ENCODE results near the gene TM7SF3. TPM values are rescaled to one million over a fixed set of nuclear protein-coding genes. Genes with fewer than 3 reads are reported as not detected.
A peak's percentile ranks its signal among the peaks of the same experiment; 100 is the strongest.

Gene TM7SF3
- total and polyA plus RNA-seq, 3 experiments from 2014 or later: 38.8 to 50.1 (median 42.9) TPM

DNA sequence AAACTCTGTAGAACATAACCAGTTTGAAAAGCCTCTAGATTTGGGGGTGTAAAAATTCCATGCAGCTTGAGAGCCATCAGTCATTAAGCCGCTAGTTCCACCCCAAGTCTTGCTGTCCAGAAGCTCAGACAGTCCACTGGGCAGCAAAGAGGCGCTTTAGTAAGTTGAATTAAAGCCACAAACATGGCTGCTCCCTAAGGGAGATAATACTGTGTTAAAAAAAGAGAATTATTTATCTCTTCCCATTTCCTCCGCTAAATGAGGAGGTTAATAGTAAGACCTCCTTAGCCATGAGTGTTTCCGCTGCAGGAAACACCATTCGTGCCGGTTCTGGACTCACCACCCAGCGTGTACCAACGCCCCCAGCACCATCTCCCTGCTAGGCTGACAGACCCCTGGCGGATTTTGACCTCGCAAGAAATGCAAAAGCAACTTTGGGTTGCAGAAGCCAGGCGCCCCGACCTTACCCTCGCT, 536 bp downstream of the TM7SF3 start:
- Histone ChIP-seq H3K4me3 (ENCODE audit: low read length) (peak overlapping the region; percentile 89), H3K4me1 (ENCODE audit: insufficient read depth, low read length) (peaks cover 33% of the 10 kb centered on the region), H3K27ac (ENCODE audit: low read depth, low read length) (peak overlapping the region; percentile 92), H3K27me3 (ENCODE audit: insufficient read depth, low read length, poor library complexity, severe bottlenecking) (no peaks in the 10 kb centered on the region), H3K36me3 (ENCODE audit: insufficient read depth, low read length) (peaks cover 4% of the 10 kb centered on the region), H3K9me3 (ENCODE audit: low read length) (no peaks in the 10 kb centered on the region)
- Mint-ChIP-seq H3K9me3 (no peaks in the 10 kb centered on the region), H3K27ac (peak overlapping the region; percentile 78 to 98 (median 96)), H3K4me1 (peaks cover 46 to 57% (median 53%) of the 10 kb centered on the region in 3 donors), H3K4me3 (peak overlapping the region; percentile 80 to 98 (median 94)), H3K27me3 (no peaks in the 10 kb centered on the region), H3K36me3 (peaks cover 0 to 11% (median 5%) of the 10 kb centered on the region in 3 donors)
- DNase-seq: no peak
- ChIA-PET POLR2A (interaction anchor here (1.4 to 2.3 kb wide), 3 partner anchors 9 to 181 kb away, joined by 4 to 21 read pairs (median 9); partner anchors contain the start of genes ITPR2 and MED21), CTCF (interaction anchor here (0.6 to 2.7 kb wide), 26 partner anchors 9 to 292 kb away, joined by 3 to 21 read pairs (median 4); partner anchors contain the start of genes FGFR1OP2, ITPR2 and MED21)

DNA sequence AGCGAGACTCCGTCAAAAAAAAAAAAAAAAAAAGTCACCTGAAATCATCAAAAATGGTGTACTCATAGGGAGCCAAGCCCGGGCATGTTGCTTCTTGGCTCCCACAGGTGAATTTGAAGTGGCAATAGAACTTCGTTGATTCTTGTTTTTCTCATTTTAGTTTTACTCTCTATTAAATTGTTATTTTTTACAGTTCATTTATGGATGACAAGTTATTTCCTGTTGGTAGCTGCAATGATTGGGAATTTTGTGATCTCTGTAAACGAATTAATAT, 1.3 kb downstream of the TM7SF3 start:
- ChIA-PET POLR2A (interaction anchor here (1.9 to 2.3 kb wide), 2 partner anchors 10 to 180 kb away, joined by 9 to 21 read pairs; partner anchors contain the start of genes ITPR2 and MED21), CTCF (interaction anchor here (1.3 to 2.7 kb wide), 9 partner anchors 9 to 293 kb away, joined by 3 to 15 read pairs (median 6); partner anchors contain the start of genes ITPR2 and MED21)
- Mint-ChIP-seq H3K4me3 (peak overlapping the region; percentile 80 to 98 (median 94)), H3K27me3 (no peaks in the 10 kb centered on the region), H3K36me3 (peaks cover 0 to 11% (median 9%) of the 10 kb centered on the region in 3 donors), H3K9me3 (no peaks in the 10 kb centered on the region), H3K27ac (peak overlapping the region in 2 of 8 donors; percentile 94 to 98), H3K4me1 (peaks cover 49 to 61% (median 58%) of the 10 kb centered on the region in 3 donors)
- peaks cover 4% of the 10 kb centered on the region for H3K36me3 ChIP-seq (ENCODE audit: insufficient read depth, low read length)
- no peak overlapping the region for H3K27ac ChIP-seq (ENCODE audit: low read depth, low read length)
- DNase-seq: no peak
- H3K9me3 ChIP-seq (ENCODE audit: low read length): no peaks in the 10 kb centered on the region
- peaks cover 33% of the 10 kb centered on the region for H3K4me1 ChIP-seq (ENCODE audit: insufficient read depth, low read length)
- H3K27me3 ChIP-seq (ENCODE audit: insufficient read depth, low read length, poor library complexity, severe bottlenecking): no peaks in the 10 kb centered on the region
- H3K4me3 ChIP-seq (ENCODE audit: low read length): no peak overlapping the region

GRCh38 chr12:27012239-27012981, 1.8 kb downstream of the TM7SF3 start:
- Mint-ChIP-seq H3K36me3 (peaks cover 0 to 11% (median 9%) of the 10 kb centered on the region in 3 donors), H3K9me3 (no peaks in the 10 kb centered on the region)
- POLR2A ChIA-PET: interaction anchor here (1.9 to 2.3 kb wide), 2 partner anchors 10 to 180 kb away, joined by 9 to 21 read pairs; partner anchors contain the start of genes ITPR2 and MED21

GRCh38 chr12:27009881-27010301, 4.3 kb downstream of the TM7SF3 start:
- Mint-ChIP-seq H3K36me3 (peaks cover 0 to 12% (median 11%) of the 10 kb centered on the region in 3 donors), H3K4me1 (peaks cover 46 to 64% (median 62%) of the 10 kb centered on the region in 3 donors), H3K9me3 (no peaks in the 10 kb centered on the region), H3K27me3 (no peaks in the 10 kb centered on the region), H3K4me3 (peak overlapping the region in 1 of 7 donors; percentile 57), H3K27ac (peak overlapping the region in 2 of 8 donors; percentile 68 to 69)
- Histone ChIP-seq H3K27ac (ENCODE audit: low read depth, low read length) (no peak overlapping the region), H3K4me3 (ENCODE audit: low read length) (no peak overlapping the region), H3K36me3 (ENCODE audit: insufficient read depth, low read length) (peaks cover 4% of the 10 kb centered on the region), H3K27me3 (ENCODE audit: insufficient read depth, low read length, poor library complexity, severe bottlenecking) (no peaks in the 10 kb centered on the region), H3K4me1 (ENCODE audit: insufficient read depth, low read length) (peaks cover 21% of the 10 kb centered on the region), H3K9me3 (ENCODE audit: low read length) (no peaks in the 10 kb centered on the region)
- DNase-seq: no peak
- ChIA-PET CTCF (interaction anchor here (0.8 to 1.5 kb wide), 2 partner anchors 8 to 16 kb away, joined by 3 to 4 read pairs; no protein-coding TSS in a partner anchor), POLR2A (no interaction called here)

More at GRCh38 chr12:27012239-27012981, 1.8 kb downstream of the TM7SF3 start:
- Histone ChIP-seq H3K27me3 (ENCODE audit: insufficient read depth, low read length, poor library complexity, severe bottlenecking) (no peaks in the 10 kb centered on the region), H3K36me3 (ENCODE audit: insufficient read depth, low read length) (peaks cover 4% of the 10 kb centered on the region), H3K9me3 (ENCODE audit: low read length) (no peaks in the 10 kb centered on the region), H3K4me3 (ENCODE audit: low read length) (no peak overlapping the region), H3K4me1 (ENCODE audit: insufficient read depth, low read length) (peaks cover 33% of the 10 kb centered on the region), H3K27ac (ENCODE audit: low read depth, low read length) (no peak overlapping the region)
- H3K27me3 Mint-ChIP-seq: no peaks in the 10 kb centered on the region
- H3K27ac Mint-ChIP-seq: peak overlapping the region in 3 of 8 donors; percentile 51 to 60 (median 59)
- peak overlapping the region; percentile 19 to 93 (median 66) for H3K4me3 Mint-ChIP-seq
- CTCF ChIA-PET: interaction anchor here (1.3 to 2.7 kb wide), 9 partner anchors 9 to 294 kb away, joined by 3 to 15 read pairs (median 7); partner anchors contain the start of genes ITPR2 and MED21
- no peak for DNase-seq
- H3K4me1 Mint-ChIP-seq: peaks cover 49 to 65% (median 62%) of the 10 kb centered on the region in 3 donors

GRCh38 chr12:27008081-27008480, 6.1 kb downstream of the TM7SF3 start:
- Histone ChIP-seq H3K27me3 (ENCODE audit: insufficient read depth, low read length, poor library complexity, severe bottlenecking) (no peaks in the 10 kb centered on the region), H3K27ac (ENCODE audit: low read depth, low read length) (no peak overlapping the region), H3K4me3 (ENCODE audit: low read length) (no peak overlapping the region), H3K9me3 (ENCODE audit: low read length) (no peaks in the 10 kb centered on the region), H3K36me3 (ENCODE audit: insufficient read depth, low read length) (peaks cover 4% of the 10 kb centered on the region), H3K4me1 (ENCODE audit: insufficient read depth, low read length) (peaks cover 11% of the 10 kb centered on the region)
- H3K9me3 Mint-ChIP-seq: no peaks in the 10 kb centered on the region
- DNase-seq: no peak
- peaks cover 38 to 69% (median 58%) of the 10 kb centered on the region in 3 donors for H3K4me1 Mint-ChIP-seq
- H3K36me3 Mint-ChIP-seq: peaks cover 0 to 15% (median 14%) of the 10 kb centered on the region in 3 donors
- ChIA-PET POLR2A (no interaction called here), CTCF (interaction anchor here (1.0 kb wide), 1 partner anchor 123 kb away, joined by 3 read pairs; no protein-coding TSS in a partner anchor)
- no peak overlapping the region for H3K4me3 Mint-ChIP-seq
- peak overlapping the region in 2 of 8 donors; percentile 4 to 58 for H3K27ac Mint-ChIP-seq
- H3K27me3 Mint-ChIP-seq: no peaks in the 10 kb centered on the region

- DNase-seq: no peak
- CTCF ChIA-PET: no interaction called here
- Histone ChIP-seq H3K4me1 (ENCODE audit: insufficient read depth, low read length) (peaks cover under 1% of the 10 kb centered on the region), H3K36me3 (ENCODE audit: insufficient read depth, low read length) (peaks cover 4% of the 10 kb centered on the region), H3K9me3 (ENCODE audit: low read length) (no peaks in the 10 kb centered on the region), H3K27ac (ENCODE audit: low read depth, low read length) (no peak overlapping the region), H3K27me3 (ENCODE audit: insufficient read depth, low read length, poor library complexity, severe bottlenecking) (no peaks in the 10 kb centered on the region), H3K4me3 (ENCODE audit: low read length) (no peak overlapping the region)
- no peaks in the 10 kb centered on the region for H3K27me3 Mint-ChIP-seq
- H3K9me3 Mint-ChIP-seq: no peaks in the 10 kb centered on the region
- H3K4me3 Mint-ChIP-seq: no peak overlapping the region
- POLR2A ChIA-PET: no interaction called here
- H3K4me1 Mint-ChIP-seq: peaks cover 31 to 59% (median 57%) of the 10 kb centered on the region in 3 donors
- no peak overlapping the region for H3K27ac Mint-ChIP-seq
- peaks cover 0 to 20% (median 15%) of the 10 kb centered on the region in 3 donors for H3K36me3 Mint-ChIP-seq
Measured at GRCh38 chr12:27006797-27007467, 7.3 kb downstream of the TM7SF3 start.

DNA sequence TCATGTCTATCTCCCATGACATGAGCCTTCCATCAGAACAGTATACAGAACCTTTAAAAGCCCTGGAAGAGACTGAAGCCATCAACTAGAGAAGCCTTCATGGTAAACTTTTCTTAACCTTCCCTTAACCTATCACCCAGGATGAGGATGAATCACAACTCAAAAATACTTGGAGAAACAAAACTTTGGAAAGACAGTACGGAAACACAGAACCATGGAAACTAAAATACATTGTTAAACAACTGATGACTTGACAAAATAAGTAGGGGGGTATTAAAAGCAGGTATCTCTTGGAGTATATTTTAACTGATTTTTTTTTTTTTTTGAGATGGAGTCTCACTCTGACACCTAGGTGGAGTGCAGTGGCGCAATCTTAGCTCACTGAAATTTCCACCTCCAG, 8.7 kb downstream of the TM7SF3 start:
- Histone ChIP-seq H3K27me3 (ENCODE audit: insufficient read depth, low read length, poor library complexity, severe bottlenecking) (no peaks in the 10 kb centered on the region), H3K36me3 (ENCODE audit: insufficient read depth, low read length) (no peaks in the 10 kb centered on the region), H3K27ac (ENCODE audit: low read depth, low read length) (no peak overlapping the region), H3K9me3 (ENCODE audit: low read length) (no peaks in the 10 kb centered on the region), H3K4me1 (ENCODE audit: insufficient read depth, low read length) (no peaks in the 10 kb centered on the region), H3K4me3 (ENCODE audit: low read length) (no peak overlapping the region)
- peaks cover 0 to 27% (median 13%) of the 10 kb centered on the region in 3 donors for H3K36me3 Mint-ChIP-seq
- DNase-seq: no peak
- peak overlapping the region in 2 of 8 donors; percentile 28 to 58 for H3K27ac Mint-ChIP-seq
- no peaks in the 10 kb centered on the region for H3K9me3 Mint-ChIP-seq
- CTCF ChIA-PET: no interaction called here
- peaks cover 30 to 59% (median 57%) of the 10 kb centered on the region in 3 donors for H3K4me1 Mint-ChIP-seq
- H3K4me3 Mint-ChIP-seq: no peak overlapping the region
- POLR2A ChIA-PET: no interaction called here
- no peaks in the 10 kb centered on the region for H3K27me3 Mint-ChIP-seq

All from CD8-positive, alpha-beta memory T cell (primary cell).